Stimulated activated CD4-positive, alpha-beta T cell treated with anti-CD3 and anti-CD28 coated beads, Interleukin-12 subunit alpha, Interleukin-12 subunit beta, amount 100 ng/mL, for 24 hours (primary cell): ENCODE results near the gene RBM44.

Experiments
- DNase-seq, 2 experiments: peaks; one replicate each; pipeline ENCODE4 v3.0.0-alpha.2; 2020; ENCODE audit warnings: low read depth in 2 of 2

Gene RBM44

GRCh38 chr2:237872178-237872887 is 73.8 kb downstream of the RBM44 start:
- no peak for DNase-seq

DNA sequence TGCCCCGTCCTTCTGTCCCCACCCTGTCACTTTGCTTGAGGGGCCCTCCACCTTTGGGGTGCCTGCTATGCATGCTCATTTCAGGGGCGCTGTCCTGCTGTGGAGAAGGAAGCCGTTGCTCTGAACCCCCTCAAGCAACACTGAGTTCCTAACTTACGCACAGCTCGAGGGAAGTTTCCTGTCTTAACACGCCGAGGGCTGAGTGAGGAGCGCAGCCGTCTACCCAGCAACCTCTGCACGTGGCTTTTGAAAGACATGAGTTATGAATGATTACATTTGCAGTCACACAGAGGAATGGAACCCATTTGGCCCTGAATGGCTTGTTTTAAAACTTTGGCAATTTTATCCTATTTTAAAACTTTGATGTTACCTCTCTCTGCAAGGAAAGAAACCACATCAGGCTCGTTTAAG is 74.8 kb downstream of the RBM44 start:
- DNase-seq: no peak

- DNase-seq: no peak
Measured at GRCh38 chr2:237873897-237874551, 75.4 kb downstream of the RBM44 start.

GRCh38 chr2:237874585-237875161 is 76.1 kb downstream of the RBM44 start:
- DNase-seq: no peak

- no peak for DNase-seq
Measured at GRCh38 chr2:237875256-237876060, 76.9 kb downstream of the RBM44 start.

DNA sequence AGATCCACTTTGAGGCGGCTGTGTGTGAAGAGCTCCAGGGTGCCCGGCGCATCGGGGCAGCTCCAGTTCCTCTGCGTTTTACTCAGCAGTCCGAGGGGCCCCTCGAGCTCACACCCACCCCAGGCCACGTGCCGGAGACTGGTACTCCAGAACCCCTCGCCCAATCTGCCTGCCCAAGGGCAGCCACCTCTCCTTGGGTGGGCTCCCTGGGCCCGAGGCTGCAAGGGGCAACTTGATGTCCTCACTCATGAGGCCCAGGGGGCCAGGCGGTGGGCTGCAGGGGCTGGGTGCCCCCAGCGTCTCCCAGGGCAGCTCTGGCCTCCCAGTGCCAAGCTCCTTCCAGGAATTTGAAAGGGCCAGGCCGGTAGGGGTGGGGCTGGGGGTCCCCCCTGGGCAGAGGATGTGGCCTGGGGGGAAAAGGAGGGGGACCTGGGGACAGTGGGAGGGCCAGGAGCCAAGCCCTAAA is 77.5 kb downstream of the RBM44 start:
- no peak for DNase-seq

DNA sequence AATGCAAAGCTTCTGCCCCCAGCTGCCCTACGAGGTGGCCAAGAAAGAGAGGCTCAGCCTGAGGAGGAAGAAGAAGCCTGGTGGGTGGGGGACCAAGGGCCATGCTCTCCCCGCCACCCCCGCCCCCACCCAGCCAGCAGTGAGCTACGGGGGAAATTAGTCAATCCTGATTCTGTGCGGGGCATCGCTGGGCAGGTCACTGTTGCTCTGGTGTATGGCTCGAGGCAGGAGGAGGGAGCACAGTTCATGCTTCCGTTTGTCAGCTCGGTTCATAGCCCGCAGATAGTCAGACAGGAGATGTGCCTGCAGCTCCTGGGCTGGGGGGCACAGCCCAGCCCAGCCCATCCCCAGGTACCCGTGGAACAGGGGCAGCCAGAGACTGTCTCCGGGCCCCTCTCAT is 78.0 kb downstream of the RBM44 start:
- no peak for DNase-seq

DNA sequence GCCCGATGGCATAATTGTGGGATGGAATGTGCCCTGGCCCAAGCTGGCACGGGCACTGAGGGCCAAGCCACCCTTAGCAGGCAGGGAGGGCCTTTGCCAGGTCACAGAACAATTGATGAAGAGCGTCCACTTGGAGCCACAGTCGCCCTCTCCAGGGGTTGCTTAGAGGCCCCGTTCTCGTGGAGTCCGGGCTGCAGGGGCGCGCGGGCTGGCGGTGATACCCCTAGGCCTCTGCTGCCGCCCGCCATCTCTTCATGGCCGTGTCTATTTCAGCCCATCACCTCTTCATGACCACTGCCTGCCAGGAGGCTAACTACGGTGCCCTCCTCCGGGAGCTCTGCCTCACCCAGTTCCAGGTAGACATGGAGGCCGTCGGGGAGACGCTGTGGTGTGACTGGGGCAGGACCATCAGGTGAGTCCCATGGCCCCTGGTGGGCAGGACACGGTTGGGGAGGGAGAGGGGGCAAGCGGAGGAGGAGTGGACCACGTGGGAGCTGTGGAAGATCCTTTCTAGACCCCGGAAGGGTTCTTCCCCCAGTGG is 78.4 kb downstream of the RBM44 start:
- DNase-seq: no peak

DNA sequence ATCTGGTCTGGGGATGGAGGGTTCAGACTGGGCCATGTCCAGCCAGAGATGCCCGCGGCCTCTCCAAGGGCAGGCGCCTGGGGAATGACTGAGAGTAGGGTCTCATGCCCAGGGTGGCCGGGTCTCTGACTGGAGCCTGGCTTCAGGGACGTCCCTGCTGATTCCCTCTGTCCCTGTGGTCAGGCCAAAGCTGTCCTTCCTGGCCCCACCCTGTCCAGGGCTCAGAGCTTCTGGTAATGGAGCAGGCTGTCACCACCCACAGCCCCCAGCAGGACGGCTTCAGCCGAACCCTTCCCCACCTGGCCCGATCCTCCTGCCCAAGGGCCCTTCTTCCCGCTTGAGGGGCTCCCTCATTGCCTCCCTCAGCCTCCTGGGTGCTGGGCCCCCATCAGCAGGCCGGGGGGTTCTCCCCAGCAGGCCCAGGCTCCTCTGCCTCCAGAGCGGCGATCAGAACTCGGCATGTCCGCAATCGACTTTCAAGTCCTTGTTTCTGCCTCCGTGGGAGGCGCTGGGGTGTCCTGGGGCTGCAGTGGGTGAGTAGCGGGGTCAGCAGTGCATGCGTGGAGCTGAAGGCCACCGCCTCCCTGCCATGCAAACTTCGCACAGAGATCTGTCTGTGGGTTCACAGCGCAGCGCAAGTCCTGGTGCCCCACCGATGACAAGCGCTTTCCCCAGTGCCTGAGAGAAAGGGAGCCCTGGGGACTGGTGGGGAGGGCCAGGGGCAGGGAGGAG is 79.2 kb downstream of the RBM44 start:
- no peak for DNase-seq

DNA sequence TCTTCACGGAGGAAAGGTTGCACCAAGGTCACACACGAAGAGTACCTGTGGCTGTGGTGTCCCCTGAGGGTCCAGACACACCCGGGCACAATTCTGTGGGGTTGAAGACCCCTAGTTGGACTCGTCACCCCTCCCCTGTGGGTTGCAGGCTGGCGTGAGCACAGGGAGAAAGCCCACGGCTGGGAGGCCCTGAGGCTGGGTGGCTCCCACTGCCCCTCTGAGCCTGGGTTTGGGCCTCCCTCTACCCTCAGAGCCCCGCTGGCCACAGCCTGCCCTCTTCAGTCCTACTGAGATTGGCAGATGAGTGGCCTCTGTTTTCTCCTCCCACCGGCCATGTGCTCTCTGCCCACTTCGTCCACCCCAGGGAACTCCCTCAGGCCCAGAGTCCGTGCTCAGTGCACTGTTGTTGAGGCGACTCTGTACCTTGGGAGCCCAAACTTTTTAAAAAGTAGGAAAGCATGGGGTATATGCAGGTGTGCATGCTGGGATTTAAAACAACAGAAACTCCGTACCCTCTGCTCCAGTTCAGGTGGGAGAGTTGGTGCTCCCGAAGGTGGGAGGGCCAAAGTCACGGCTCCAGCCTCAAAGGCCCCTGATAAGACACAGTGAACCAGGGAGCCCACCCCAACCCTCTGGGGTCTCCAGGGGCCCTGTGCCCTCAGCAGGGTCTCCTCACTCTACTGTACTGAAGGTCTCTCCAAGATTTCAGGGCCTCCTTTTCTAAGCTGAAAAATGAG is 79.9 kb downstream of the RBM44 start:
- DNase-seq: no peak

DNA sequence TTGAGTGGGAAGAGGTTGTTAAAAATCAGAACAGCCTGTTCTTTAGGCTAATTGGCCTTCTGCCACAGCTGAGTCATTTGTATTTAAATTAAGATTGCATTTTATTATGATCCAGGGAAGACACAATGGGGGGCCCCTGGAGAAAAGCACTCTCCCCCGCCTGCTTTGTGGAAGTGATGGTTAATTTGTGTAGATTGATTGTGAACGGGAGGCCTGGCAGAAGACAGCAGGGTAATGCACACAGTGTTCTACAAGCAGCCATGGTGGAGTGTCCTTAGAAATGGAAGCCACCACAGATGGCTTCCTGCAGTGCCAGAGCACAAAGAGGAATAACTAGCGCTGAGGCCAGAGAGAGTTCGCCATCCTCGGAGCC is 80.5 kb downstream of the RBM44 start:
- DNase-seq: no peak

- no peak for DNase-seq
Measured at GRCh38 chr2:237879991-237880560, 81.5 kb downstream of the RBM44 start.

DNA sequence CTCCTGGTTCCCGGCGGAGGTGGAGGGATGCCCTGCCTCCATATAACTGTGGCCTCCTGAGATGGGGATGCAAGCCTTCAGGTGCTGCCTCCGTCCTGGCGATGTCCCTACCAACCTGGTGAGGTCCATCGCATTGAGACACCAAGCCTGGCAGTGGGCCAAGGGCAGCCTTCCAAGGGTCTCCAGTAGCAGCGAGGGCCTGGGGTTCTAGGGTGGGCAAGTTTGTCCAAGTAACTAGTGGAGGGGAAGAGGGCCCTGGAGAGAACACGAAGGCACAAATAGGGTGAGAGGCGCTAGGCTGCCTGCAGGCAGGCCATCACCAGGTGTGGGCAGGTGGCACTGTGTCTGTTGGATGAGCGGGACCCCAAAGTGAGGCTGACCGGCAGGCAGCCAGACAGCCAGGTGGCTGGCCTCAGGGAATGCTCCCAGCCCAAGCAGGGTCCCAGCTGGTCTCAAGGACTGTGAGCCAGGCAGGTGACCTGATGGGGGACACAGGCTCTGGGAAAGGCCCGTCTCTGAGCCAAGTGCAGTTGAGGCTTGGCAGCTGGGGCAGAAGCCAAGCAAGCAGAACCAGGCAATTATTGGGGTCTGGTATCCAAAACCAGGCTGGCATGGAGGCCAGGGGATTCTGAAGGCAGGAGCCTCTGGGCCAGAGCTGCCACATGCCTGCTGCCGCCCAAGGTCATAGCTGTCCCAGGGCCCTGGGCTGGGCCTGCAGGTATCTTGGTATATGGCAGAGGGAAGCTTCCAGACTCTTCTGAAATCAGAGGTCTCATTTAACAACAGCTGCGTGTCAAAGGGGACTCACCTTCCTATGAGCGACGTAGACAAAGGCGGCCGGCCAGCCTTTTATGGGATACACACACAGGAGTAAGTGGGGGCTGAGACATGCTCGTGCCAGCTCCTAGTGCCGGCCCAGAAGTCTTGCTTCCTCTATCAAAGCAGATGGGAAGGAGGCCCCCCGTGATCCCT is 84.2 kb downstream of the RBM44 start:
- DNase-seq: no peak

- no peak for DNase-seq
Measured at GRCh38 chr2:237883951-237884446, 85.4 kb downstream of the RBM44 start.

- DNase-seq: no peak
Measured at GRCh38 chr2:237884681-237885080, 86.1 kb downstream of the RBM44 start.

DNA sequence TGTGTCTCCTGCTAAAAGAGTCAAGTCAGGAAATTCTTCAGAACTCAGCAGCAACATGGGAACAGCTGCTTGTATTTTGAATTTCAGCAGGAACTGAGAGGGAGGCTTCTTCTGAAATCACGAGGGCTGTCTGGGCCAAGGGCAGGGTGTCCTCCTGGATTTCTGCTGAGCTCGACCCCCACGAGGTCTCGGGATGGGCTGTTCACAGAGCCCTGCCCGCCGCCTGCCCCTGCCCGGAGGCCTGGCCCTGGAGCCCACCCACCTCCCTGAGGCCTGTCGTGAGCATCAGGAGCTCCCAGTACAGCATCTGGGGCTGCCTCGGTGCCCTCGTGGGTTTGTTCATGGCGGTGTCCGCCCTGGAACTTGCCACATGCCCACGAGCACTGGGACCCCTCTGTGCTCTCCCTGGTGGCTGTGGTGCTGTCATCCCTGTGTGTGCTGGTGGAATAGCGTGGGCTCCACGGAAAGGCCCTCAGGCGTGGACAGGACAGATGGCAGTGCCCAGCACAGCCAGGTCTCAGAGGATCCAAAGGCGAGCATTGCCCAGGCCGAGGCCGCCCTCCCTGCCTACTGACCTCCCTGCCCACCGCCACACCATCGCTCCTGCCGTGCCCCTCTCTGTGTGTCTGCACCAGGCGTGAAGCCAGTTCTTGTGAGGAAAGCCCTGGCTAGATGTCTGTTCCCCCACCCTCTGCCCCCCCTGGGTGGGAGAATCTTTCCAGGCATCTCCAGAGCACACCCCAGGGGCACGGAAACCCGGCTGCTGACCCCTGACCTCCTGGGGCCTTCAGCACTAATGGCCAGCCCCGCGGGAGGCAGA is 86.7 kb downstream of the RBM44 start:
- no peak for DNase-seq

GRCh38 chr2:237885931-237886684 is 87.5 kb downstream of the RBM44 start:
- no peak for DNase-seq
